ENCODE data around the gene OASL. TPM values are rescaled to one million over a fixed set of nuclear protein-coding genes. Genes with fewer than 3 reads are reported as not detected.

Gene OASL
- total and polyA plus RNA-seq, 9 of the 15 experiments (the other 6 are each of a cell fraction or from before 2014, with no cell fraction given): 0.14 TPM; not detected in 8

DNA sequence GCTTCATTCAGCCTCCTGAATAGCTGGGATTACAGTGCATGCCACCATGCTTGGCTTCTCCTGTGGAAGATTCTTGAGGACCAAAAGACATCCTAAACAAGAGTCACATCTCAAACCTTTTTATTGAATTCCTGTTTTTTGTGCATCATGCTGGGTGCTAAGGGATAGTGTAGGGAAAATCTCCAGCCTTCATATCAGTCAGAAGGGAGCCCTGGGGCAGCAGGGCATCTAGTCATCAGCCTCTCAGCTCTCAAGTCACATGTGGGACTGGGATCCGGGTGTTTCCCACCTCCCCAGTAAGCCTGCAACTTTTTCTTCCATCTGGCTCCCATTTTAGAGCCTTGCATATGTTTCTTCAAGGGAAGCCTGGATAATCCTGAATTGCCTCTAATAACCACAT, 25.1 kb upstream of the OASL start (continued):
- TF ChIP-seq MCM2 (IDR thresholded peaks at IDR 0.05; ENCODE audit: low read depth) (no peak), U2AF2 (optimal IDR thresholded peaks at IDR 0.05; ENCODE audit: low read depth, low read length) (no peak), ZNF57 (CRISPR knock-in tag; IDR thresholded peaks at IDR 0.05) (no peak)
- TF ChIP-seq, protein P1, sequence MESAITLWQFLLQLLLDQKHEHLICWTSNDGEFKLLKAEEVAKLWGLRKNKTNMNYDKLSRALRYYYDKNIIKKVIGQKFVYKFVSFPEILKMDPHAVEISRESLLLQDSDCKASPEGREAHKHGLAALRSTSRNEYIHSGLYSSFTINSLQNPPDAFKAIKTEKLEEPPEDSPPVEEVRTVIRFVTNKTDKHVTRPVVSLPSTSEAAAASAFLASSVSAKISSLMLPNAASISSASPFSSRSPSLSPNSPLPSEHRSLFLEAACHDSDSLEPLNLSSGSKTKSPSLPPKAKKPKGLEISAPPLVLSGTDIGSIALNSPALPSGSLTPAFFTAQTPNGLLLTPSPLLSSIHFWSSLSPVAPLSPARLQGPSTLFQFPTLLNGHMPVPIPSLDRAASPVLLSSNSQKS (CRISPR knock-in tag; IDR thresholded peaks at IDR 0.05): no peak

DNA sequence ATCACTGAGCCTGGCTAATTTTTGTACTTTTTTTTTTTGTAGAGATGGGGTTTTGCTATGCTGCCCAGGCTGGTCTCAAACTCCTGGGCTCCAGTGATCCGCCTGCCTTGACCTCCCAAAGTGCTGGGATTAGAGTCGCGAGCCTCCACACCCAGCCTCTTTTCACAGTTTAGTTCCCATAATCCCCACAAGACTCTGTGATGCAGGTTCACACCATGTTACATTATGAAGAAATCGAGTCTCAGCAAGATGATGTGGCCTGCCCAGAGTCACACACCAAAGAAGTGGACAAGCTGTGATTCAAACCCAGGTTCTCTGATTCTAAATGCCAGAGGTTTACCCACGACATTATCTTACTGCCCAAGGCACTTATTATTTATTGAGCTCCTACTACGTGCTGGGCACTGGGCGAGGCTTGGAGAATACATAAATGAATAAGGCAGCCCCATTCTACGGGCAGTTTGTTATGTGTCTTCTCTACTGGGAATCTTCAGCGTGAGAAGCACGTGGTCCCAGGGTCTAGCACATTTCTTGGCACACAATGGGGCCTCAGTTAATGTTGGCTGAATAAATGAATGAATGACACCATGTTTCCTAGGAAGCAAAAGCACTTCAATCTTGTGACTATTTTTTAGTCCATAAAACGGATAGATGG, 23.5 kb upstream of the OASL start:
- BruUV-seq (replicated peaks): no TSS peak
- CTCF ChIA-PET (ENCODE audit: low intra/inter-chr PET ratio): interaction anchor here (0.7 to 3.5 kb wide), 4 partner anchors 34 to 381 kb away, joined by 3 to 24 read pairs (median 11); no protein-coding TSS in a partner anchor
- FAIRE-seq: no peak

More for the DNA sequence above, 23.5 kb upstream of the OASL start:
- in situ Hi-C loops (cut with MboI) (loop anchor here (5.0 kb wide), 1 partner anchor 165 kb away; no protein-coding TSS in a partner anchor), intact Hi-C loops (cut with micrococcal nuclease) (loop anchor here (1.0 to 5.0 kb wide), 3 partner anchors 34 to 150 kb away; partner anchors contain the start of gene P2RX4)
- DNase-seq (ENCODE audit: extremely low read depth in 1 of 4, low spot score in 3 of 4) (no peak), ATAC-seq (no peak)
- no peak overlapping the region for H3K4me2 ChIP-seq (ENCODE audit: insufficient read depth, low read length)
- H4K20me1 ChIP-seq (replicated peaks; ENCODE audit: control insufficient read depth, insufficient read depth, low read length): no peaks in the 10 kb centered on the region; the same call in 1 of the 2 replicates
- TF ChIP-seq, protein P2, sequence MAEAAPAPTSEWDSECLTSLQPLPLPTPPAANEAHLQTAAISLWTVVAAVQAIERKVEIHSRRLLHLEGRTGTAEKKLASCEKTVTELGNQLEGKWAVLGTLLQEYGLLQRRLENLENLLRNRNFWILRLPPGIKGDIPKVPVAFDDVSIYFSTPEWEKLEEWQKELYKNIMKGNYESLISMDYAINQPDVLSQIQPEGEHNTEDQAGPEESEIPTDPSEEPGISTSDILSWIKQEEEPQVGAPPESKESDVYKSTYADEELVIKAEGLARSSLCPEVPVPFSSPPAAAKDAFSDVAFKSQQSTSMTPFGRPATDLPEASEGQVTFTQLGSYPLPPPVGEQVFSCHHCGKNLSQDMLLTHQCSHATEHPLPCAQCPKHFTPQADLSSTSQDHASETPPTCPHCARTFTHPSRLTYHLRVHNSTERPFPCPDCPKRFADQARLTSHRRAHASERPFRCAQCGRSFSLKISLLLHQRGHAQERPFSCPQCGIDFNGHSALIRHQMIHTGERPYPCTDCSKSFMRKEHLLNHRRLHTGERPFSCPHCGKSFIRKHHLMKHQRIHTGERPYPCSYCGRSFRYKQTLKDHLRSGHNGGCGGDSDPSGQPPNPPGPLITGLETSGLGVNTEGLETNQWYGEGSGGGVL (CRISPR knock-in tag; IDR thresholded peaks at IDR 0.05): no peak
- peak; percentile 83 for TF ChIP-seq ZKSCAN1 (IDR thresholded peaks at IDR 0.05; ENCODE audit: low read depth, low read length)
- H2AFZ ChIP-seq (ENCODE audit: low read depth, low read length): no peak overlapping the region
- 4% methylated on average over 11 of the region's 11 CpGs for WGBS (ENCODE audit: insufficient coverage, low coverage, missing lambda C conversion rate)
- H3K9me3 ChIP-seq (replicated peaks; ENCODE audit: control insufficient read depth, insufficient read depth, low read depth, low read length): no peaks in the 10 kb centered on the region
- no peak overlapping the region for H3K27ac ChIP-seq (ENCODE audit: extremely low read depth, low read depth, low read length)
- peaks cover 17 to 23% of the 10 kb centered on the region in 2 experiments for H3K27me3 ChIP-seq (ENCODE audit: control insufficient read depth in 2 of 2, insufficient read depth in 2 of 2, low read length in 2 of 2)
- no peaks in the 10 kb centered on the region for H3K9me1 ChIP-seq (ENCODE audit: control insufficient read depth, insufficient read depth, low read length)
- no peaks in the 10 kb centered on the region for H3K79me2 ChIP-seq (ENCODE audit: control insufficient read depth, insufficient read depth, low read length)
- no peaks in the 10 kb centered on the region; a peak in 1 of 5 replicates for H3K4me1 ChIP-seq (replicated peaks in 1 of 2; ENCODE audit: control insufficient read depth in 2 of 2, insufficient read depth in 2 of 2, low read length in 2 of 2)
- H3K4me3 ChIP-seq: no peak overlapping the region
- no peak overlapping the region for H3K9ac ChIP-seq (ENCODE audit: insufficient read depth in 1 of 2, low read depth in 2 of 2, low read length in 2 of 2)
- POLR2A ChIA-PET: no interaction called here
- H3K36me3 ChIP-seq (ENCODE audit: control insufficient read depth, insufficient read depth, low read length): no peaks in the 10 kb centered on the region
